ENCODE measurements around the gene CCDC183.

- no peak for TF ChIP-seq CTCF (IDR thresholded peaks at IDR 0.05; ENCODE audit: low read length)
- TF ChIP-seq EZH2 (optimal IDR thresholded peaks at IDR 0.05; ENCODE audit: low read depth, low read length) = no peak
- no peak for TF ChIP-seq EZH2phosphoT487 (IDR thresholded peaks at IDR 0.05; ENCODE audit: low read length)
Measured at GRCh38 chr9:136762221-136762691, 33.9 kb upstream of the CCDC183 start.
